IMR-90 (cell line): ENCODE data around the gene EIF3K. TPM values are rescaled to one million over a fixed set of nuclear protein-coding genes. Genes with fewer than 3 reads are reported as not detected.

Experiments used
- ATAC-seq: fragments of 200-7000 bp; cut with Tn5 transposase; 2 replicates; pipeline ENCODE4 v1.9.1; 2020; ENCODE audit warnings: low read depth, mild to moderate bottlenecking, moderate library complexity
- BruUV-seq: library from RNA; stranded (reverse); fragments of 400-500 nt; replicated peaks from 2 replicates; lab custom pipeline; 2021; lab: Mats Ljungman, UMichigan
- CTCF ChIA-PET: fragments of 300-600 bp; formaldehyde crosslinking; extraction: SDS; loops from one replicate; lab custom pipeline; 2021; ENCODE audit warnings: antibody characterized with exemption; lab: Yijun Ruan, JAX
- POLR2A ChIA-PET: fragments of 300-600 bp; sonication (Branson Sonifier 250); formaldehyde crosslinking; loops from one replicate; lab custom pipeline; 2022; ENCODE audit warnings: antibody characterized with exemption; ENCODE audit not compliant: unreplicated experiment; lab: Charles Lee
- DNase-seq: peaks from one replicate; pipeline ENCODE4 v3.0.0; 2013
- H2AFZ ChIP-seq: replicated peaks from 2 replicates; pipeline ENCODE3; 2013; ENCODE audit warnings: low read length, mild to moderate bottlenecking; ENCODE audit not compliant: poor library complexity
- H2AK5ac ChIP-seq: 2 replicates; pipeline ENCODE4 v1.6.1; 2013; ENCODE audit warnings: low read depth, low read length, inconsistent platforms
- H2AK9ac ChIP-seq: replicated peaks from 2 replicates; pipeline ENCODE3; 2013; ENCODE audit warnings: mild to moderate bottlenecking, low read depth, low read length, moderate library complexity; ENCODE audit not compliant: poor library complexity
- H2BK120ac ChIP-seq: 2 replicates; pipeline ENCODE4 v1.6.1; 2013; ENCODE audit warnings: low read depth, low read length, inconsistent platforms
- H2BK15ac ChIP-seq: 3 replicates; pipeline ENCODE4 v1.6.1; 2013; ENCODE audit warnings: low read depth, low read length, inconsistent platforms
- H2BK20ac ChIP-seq: 2 replicates; pipeline ENCODE4 v1.6.1; 2013; ENCODE audit warnings: low read depth, mild to moderate bottlenecking, inconsistent platforms, low read length, moderate library complexity
- H2BK5ac ChIP-seq: 2 replicates; pipeline ENCODE4 v1.6.1; 2013; ENCODE audit warnings: mild to moderate bottlenecking, low read depth, low read length, inconsistent platforms; ENCODE audit not compliant: poor library complexity, severe bottlenecking
- H3K14ac ChIP-seq: replicated peaks from 2 replicates; pipeline ENCODE4 v1.6.1; 2013; ENCODE audit warnings: low read depth, low read length, inconsistent platforms
- H3K18ac ChIP-seq: 2 replicates; pipeline ENCODE4 v1.6.1; 2013; ENCODE audit warnings: low read depth, low read length, control low read depth
- H3K23ac ChIP-seq: 2 replicates; pipeline ENCODE4 v1.6.1; 2013; ENCODE audit warnings: low read depth, low read length, inconsistent platforms
- H3K27ac ChIP-seq: 2 replicates; pipeline ENCODE4 v1.5.1; 2013; ENCODE audit warnings: mild to moderate bottlenecking, control low read depth, low read length; ENCODE audit not compliant: insufficient read depth
- H3K27me3 ChIP-seq: 2 replicates; pipeline ENCODE4 v1.6.1; 2013; ENCODE audit warnings: low read length; ENCODE audit not compliant: control insufficient read depth, insufficient read depth
- H3K36me3 ChIP-seq: 2 replicates; pipeline ENCODE4 v1.6.1; 2013; ENCODE audit warnings: low read length, mixed read lengths; ENCODE audit not compliant: control insufficient read depth, insufficient read depth
- H3K4ac ChIP-seq: 2 replicates; pipeline ENCODE4 v1.6.1; 2013; ENCODE audit warnings: low read depth, low read length, inconsistent platforms
- H3K4me1 ChIP-seq: 2 replicates; pipeline ENCODE4 v1.6.1; 2013; ENCODE audit warnings: low read length, mixed read lengths; ENCODE audit not compliant: control insufficient read depth, insufficient read depth
- H3K4me2 ChIP-seq: 2 replicates; pipeline ENCODE4 v1.6.1; 2013; ENCODE audit warnings: low read depth, mild to moderate bottlenecking, control low read depth, low read length, moderate library complexity
- H3K4me3 ChIP-seq: 2 replicates; pipeline ENCODE4 v1.5.1; 2013; ENCODE audit warnings: low read depth, mild to moderate bottlenecking, control low read depth, low read length, moderate library complexity; ENCODE audit not compliant: insufficient read depth
- H3K56ac ChIP-seq: 2 replicates; pipeline ENCODE4 v1.6.1; 2013; ENCODE audit warnings: low read length, inconsistent platforms; ENCODE audit not compliant: insufficient read depth; ENCODE audit errors: extremely low read depth
- H3K79me1 ChIP-seq, 2 experiments: 2 replicates each; pipeline ENCODE4 v1.6.1; 2013; ENCODE audit warnings: low read length in 2 of 2, inconsistent platforms in 1 of 2, low read depth in 1 of 2
- H3K9ac ChIP-seq: 2 replicates; pipeline ENCODE4 v1.6.1; 2013; ENCODE audit warnings: low read depth, low read length, control low read depth
- H3K9me1 ChIP-seq: 2 replicates; pipeline ENCODE4 v1.6.1; 2013; ENCODE audit warnings: low read length, inconsistent platforms; ENCODE audit not compliant: insufficient read depth
- H3K9me3 ChIP-seq: 2 replicates; pipeline ENCODE4 v1.6.1; 2013; ENCODE audit warnings: low read length; ENCODE audit not compliant: control insufficient read depth, insufficient read depth
- H4K20me1 ChIP-seq: 2 replicates; pipeline ENCODE4 v1.6.1; 2013; ENCODE audit warnings: low read length, inconsistent platforms; ENCODE audit not compliant: insufficient read depth
- H4K5ac ChIP-seq: 2 replicates; pipeline ENCODE4 v1.6.1; 2013; ENCODE audit warnings: mild to moderate bottlenecking, low read depth, low read length, control low read depth
- H4K8ac ChIP-seq, 2 experiments: 2 replicates each; pipeline ENCODE4 v1.6.1; 2013; ENCODE audit warnings: low read depth in 2 of 2, low read length in 2 of 2, control low read depth in 1 of 2, inconsistent platforms in 1 of 2
- H4K91ac ChIP-seq: 2 replicates; pipeline ENCODE4 v1.6.1; 2013; ENCODE audit warnings: low read depth, low read length, inconsistent platforms; ENCODE audit not compliant: insufficient read depth
- BHLHE40 ChIP-seq: fragments of 150-350 bp; IDR thresholded peaks from 2 replicates; pipeline ENCODE4 v1.6.1; 2016; ENCODE audit warnings: mild to moderate bottlenecking, low read depth, low read length
- CEBPB ChIP-seq: IDR thresholded peaks from 2 replicates; pipeline ENCODE4 v1.6.1; 2012; ENCODE audit warnings: low read depth, low read length, improper control_type of control experiment
- CHD1 ChIP-seq: IDR thresholded peaks from 2 replicates; pipeline ENCODE4 v1.6.1; 2012; ENCODE audit warnings: low read depth, low read length, improper control_type of control experiment
- CTCF ChIP-seq: conservative IDR thresholded peaks from 2 replicates; pipeline ENCODE4 v1.5.1; 2012; ENCODE audit warnings: mild to moderate bottlenecking, low read depth, low read length, improper control_type of control experiment
- FOS ChIP-seq: fragments of 150-350 bp; IDR thresholded peaks from 2 replicates; pipeline ENCODE4 v1.6.1; 2016; ENCODE audit warnings: low read depth, low read length
- MAFK ChIP-seq: IDR thresholded peaks from 2 replicates; pipeline ENCODE4 v1.6.1; 2012; ENCODE audit warnings: low read depth, low read length, improper control_type of control experiment
- MAZ ChIP-seq: IDR thresholded peaks from 2 replicates; pipeline ENCODE4 v1.6.1; 2012; ENCODE audit warnings: low read depth, mild to moderate bottlenecking, low read length, improper control_type of control experiment, moderate library complexity, borderline replicate concordance
- NFE2L2 ChIP-seq: fragments of 150-350 bp; IDR thresholded peaks from 2 replicates; pipeline ENCODE4 v1.6.1; 2016; ENCODE audit warnings: low read depth, mild to moderate bottlenecking, low read length
- POLR2A ChIP-seq: IDR thresholded peaks from 2 replicates; pipeline ENCODE4 v1.6.1; 2012; ENCODE audit warnings: mild to moderate bottlenecking, low read depth, low read length
- RAD21 ChIP-seq: IDR thresholded peaks from 2 replicates; pipeline ENCODE4 v1.6.1; 2012; ENCODE audit warnings: low read length, improper control_type of control experiment
- RFX5 ChIP-seq: IDR thresholded peaks from 2 replicates; pipeline ENCODE4 v1.8.0; 2012; ENCODE audit warnings: low read depth, mild to moderate bottlenecking, low read length, moderate library complexity
- SMC3 ChIP-seq: fragments of 150-350 bp; IDR thresholded peaks from 2 replicates; pipeline ENCODE4 v1.6.1; 2016; ENCODE audit warnings: low read depth, mild to moderate bottlenecking, antibody characterized with exemption, low read length, moderate library complexity
- USF2 ChIP-seq: fragments of 150-350 bp; IDR thresholded peaks from 2 replicates; pipeline ENCODE4 v1.6.1; 2017; ENCODE audit warnings: mild to moderate bottlenecking, antibody characterized with exemption, low read length, low read depth
- WGBS, 2 experiments: methylation state at CpG; one replicate each; pipeline versions ENCODE4 v1.1.5 to v1.1.7; 2013; ENCODE audit warnings: missing lambda C conversion rate in 2 of 2; ENCODE audit not compliant: insufficient read length in 1 of 2; ENCODE audit errors: extremely low coverage in 2 of 2; 5-methylcytosine and 5-hydroxymethylcytosine counted together
- dilution Hi-C: fragments of 300-500 bp; cut with HindIII; formaldehyde crosslinking; loops from one replicate; pipeline ENCODE4 v1.14.3; 2018; ENCODE audit warnings: low sequenced_read_pairs; ENCODE audit not compliant: unreplicated experiment
- in situ Hi-C: fragments of 300-500 bp; cut with MboI; formaldehyde crosslinking; loops from 3 replicates; pipeline ENCODE4 v1.14.3; 2019; ENCODE audit warnings: low sequenced_read_pairs, inconsistent platforms, mixed read lengths
- intact Hi-C: fragments of 100-400 bp; cut with micrococcal nuclease; formaldehyde crosslinking; loops from 2 replicates; pipeline ENCODE4 v1.10.0; 2022
- polyA plus RNA-seq, 3 experiments: library from polyadenylated mRNA; depleted of rRNA; stranded (reverse); fragments of >200 nt; gene quantifications; 2 replicates each; pipeline ENCODE4 v1.2.3, GENCODE V29; 2012; ENCODE audit warnings: low replicate concordance in 1 of 3
- total RNA-seq: library from RNA; depleted of rRNA; stranded (reverse); fragments of >200 nt; gene quantifications from 2 replicates; pipeline ENCODE4 v1.2.3, GENCODE V29; 2012

The EIF3K gene
- total and polyA plus RNA-seq, 2 of the 4 experiments (the other 2 are of a cell fraction) = 575 to 1,137 TPM

GRCh38 chr19:38685666-38686529 is 66.9 kb downstream of the EIF3K start:
- H3K18ac ChIP-seq = peak overlapping the region; percentile 70
- H3K27me3 ChIP-seq = no peaks in the 10 kb centered on the region
- 0 out of 2 replicates have a peak overlapping the region, but pooled peaks have one; percentile 2 for H3K4me2 ChIP-seq
- H3K27ac ChIP-seq = peak overlapping the region; percentile 73
- H3K4ac ChIP-seq = peak overlapping the region; percentile 93
- ChIA-PET CTCF (no interaction called here), POLR2A (no interaction called here)
- H2AK9ac ChIP-seq = peak overlapping the region; percentile 48
- peaks cover 10% of the 10 kb centered on the region for H3K36me3 ChIP-seq
- H3K9me3 ChIP-seq = no peaks in the 10 kb centered on the region
- H4K5ac ChIP-seq = peak overlapping the region; percentile 97
- H3K23ac ChIP-seq = peak overlapping the region; percentile 95
- peaks cover 27% of the 10 kb centered on the region for H3K9me1 ChIP-seq
- peak overlapping the region; percentile 95; the same call in 2 of the 3 replicates for H2BK15ac ChIP-seq
- no TSS peak for BruUV-seq
- H2BK20ac ChIP-seq = peak overlapping the region; percentile 16; the same call in 1 of the 2 replicates
- H3K79me1 ChIP-seq = peaks cover 8 to 84% of the 10 kb centered on the region in 2 experiments
- no peak overlapping the region for H2AFZ ChIP-seq
- DNase-seq (peak; percentile 73), ATAC-seq (peak; percentile 13)
- H3K9ac ChIP-seq = peak overlapping the region; percentile 26
- dilution Hi-C loops (no loop called here), in situ Hi-C loops (no loop called here), intact Hi-C loops (loop anchor here (5.0 kb wide), 1 partner anchor 34 kb away; no protein-coding TSS in a partner anchor)
- H3K14ac ChIP-seq = peak overlapping the region; percentile 78
- no peak overlapping the region for H3K4me3 ChIP-seq
- H2BK5ac ChIP-seq = peak overlapping the region; percentile 97
- peak overlapping the region; percentile 85 for H2BK120ac ChIP-seq
- 55% methylated on average over 4 of the region's 10 CpGs; no CpG with 5 or more reads in 1 of the 2 experiments for WGBS, 2 experiments
- H2AK5ac ChIP-seq = peak overlapping the region; percentile 99
- no peak for TF ChIP-seq CEBPB
- no peak for TF ChIP-seq NFE2L2
- TF ChIP-seq CHD1 = no peak
- TF ChIP-seq POLR2A = no peak
- TF ChIP-seq SMC3 = peak; percentile 30
- no peak for TF ChIP-seq MAFK
- TF ChIP-seq USF2 = no peak
- peak; percentile 48 for TF ChIP-seq RAD21
- TF ChIP-seq CTCF = peak; percentile 67
- no peak for TF ChIP-seq MAZ
- TF ChIP-seq RFX5 = no peak
- TF ChIP-seq FOS = no peak
- no peak for TF ChIP-seq BHLHE40
- peaks cover 35% of the 10 kb centered on the region for H4K20me1 ChIP-seq
- H3K4me1 ChIP-seq = peaks cover 41% of the 10 kb centered on the region
- H4K91ac ChIP-seq = peak overlapping the region; percentile 88
- H4K8ac ChIP-seq = peak overlapping the region; percentile 73 to 81
- H3K56ac ChIP-seq = peak overlapping the region; percentile 75
